Hematopoietic multipotent progenitor cell treated with erythropoietin and hydrocortisone succinate and interleukin-3 and kit ligand, for 8 days (in vitro differentiated cells): ENCODE measurements around the gene SPRN.
"Not testable (repeated sequence)": the region's sequence is repeated elsewhere in the genome, so short reads cannot be mapped to it uniquely, and the experiment has no call there.

Source experiments
- DNase-seq: peaks from one replicate; pipeline ENCODE4 v3.0.0-alpha.2; 2015

Gene SPRN, protein sequence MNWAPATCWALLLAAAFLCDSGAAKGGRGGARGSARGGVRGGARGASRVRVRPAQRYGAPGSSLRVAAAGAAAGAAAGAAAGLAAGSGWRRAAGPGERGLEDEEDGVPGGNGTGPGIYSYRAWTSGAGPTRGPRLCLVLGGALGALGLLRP

DNA sequence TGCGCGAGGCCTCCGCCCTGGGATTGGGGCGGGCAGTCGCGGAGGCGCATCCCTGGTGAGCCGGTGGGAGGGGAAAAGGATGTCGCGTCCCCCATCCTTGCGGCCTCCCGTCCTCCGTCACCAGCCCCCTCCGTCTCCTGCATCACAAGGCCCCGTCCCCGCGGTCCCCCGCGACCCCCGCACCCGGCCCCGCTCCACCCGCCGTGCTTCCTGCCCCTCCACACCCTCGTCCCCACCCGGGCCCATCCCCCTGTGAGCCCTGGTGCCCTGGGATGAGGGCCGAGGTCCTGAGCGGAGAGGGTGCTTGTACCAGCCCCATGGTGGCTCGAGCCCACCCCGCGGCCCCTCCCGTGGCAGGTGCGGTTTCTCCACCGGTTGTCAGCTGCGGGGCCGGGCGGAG lies at the start of gene SPRN:
Gene SPRN (minus strand): TSS at position 25 of the 400 bp plus-strand sequence. CDS start 944 bp downstream, outside the sequence.
- DNase-seq: not testable (repeated sequence)

DNA sequence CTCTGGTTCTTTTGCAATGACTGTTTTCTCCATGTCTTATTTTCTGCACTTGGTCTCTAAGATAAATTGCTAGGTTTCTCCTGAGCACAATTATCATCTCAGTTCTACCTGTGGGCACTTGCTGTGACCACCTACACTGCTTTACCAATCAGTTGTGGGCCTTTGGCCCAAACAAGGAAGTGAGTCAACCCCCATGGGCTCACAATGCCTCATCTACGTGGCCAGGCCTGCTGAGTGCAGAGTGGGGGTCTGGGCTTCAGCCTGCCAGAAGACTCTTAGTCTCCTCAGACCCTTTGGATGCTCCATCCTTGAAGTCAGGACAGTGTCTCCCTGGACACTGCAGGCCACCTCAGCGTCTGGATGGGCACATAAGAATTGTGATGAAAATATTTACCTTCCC lies 49.6 kb upstream of the SPRN start:
- no peak for DNase-seq

DNA sequence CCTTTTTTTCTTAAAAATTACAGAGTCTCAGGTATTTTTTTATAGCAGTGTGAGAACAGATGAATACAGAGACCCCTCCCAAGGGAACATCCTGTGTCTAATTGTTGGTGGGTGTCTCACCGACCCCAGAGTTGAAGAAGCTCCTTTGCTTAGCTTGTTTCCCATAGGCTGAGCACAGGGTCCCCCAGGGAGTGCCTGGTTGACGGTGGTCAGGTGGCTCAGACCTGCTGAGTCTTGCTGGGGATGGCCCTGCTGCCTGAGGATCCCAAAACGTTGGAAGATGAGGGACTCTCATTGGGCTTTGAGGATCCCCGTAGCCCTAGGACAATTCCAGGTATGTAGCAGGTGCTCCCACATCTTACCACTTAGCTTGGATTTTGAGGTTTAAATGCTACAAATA lies 48.8 kb upstream of the SPRN start:
- DNase-seq: no peak

DNA sequence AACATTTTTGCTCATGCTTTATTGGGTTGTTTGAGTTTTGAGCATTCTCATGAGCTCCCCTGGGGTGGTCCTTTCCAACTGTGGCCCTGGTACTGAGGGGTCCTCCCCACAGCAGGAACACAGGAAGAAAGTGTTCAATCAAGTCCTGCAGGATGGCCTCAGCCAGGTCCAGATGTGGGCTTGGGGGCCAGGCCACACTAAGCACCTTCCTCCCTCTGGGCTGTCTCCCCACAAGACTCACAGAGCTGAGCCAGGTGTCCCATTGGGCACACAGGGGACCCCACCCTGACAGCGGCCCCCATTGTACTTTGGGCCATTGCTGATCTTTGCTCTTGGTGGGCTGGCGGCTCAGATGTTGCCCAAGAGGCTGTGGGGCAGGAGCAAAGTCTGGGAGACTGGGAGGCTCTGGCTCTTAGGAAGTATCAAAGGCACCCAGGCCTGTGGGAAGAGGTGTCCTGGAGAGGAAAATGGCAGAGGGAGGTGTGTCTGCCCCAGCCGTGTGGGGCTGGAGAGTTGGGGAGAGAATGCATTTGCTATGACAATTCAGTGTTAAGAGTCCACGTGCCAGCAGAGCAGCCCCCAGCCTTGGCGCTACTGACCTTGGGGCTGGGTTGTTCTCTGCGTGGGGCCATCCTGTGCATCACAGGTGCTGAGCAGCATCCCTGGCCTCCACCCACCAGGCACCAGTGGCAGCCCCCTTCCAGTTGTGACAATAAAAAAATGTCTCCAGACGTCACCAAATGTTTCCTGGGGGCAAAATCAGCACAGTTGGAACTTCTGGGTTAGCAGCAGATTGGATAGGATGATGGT lies 47.1 kb upstream of the SPRN start:
- DNase-seq: no peak

DNA sequence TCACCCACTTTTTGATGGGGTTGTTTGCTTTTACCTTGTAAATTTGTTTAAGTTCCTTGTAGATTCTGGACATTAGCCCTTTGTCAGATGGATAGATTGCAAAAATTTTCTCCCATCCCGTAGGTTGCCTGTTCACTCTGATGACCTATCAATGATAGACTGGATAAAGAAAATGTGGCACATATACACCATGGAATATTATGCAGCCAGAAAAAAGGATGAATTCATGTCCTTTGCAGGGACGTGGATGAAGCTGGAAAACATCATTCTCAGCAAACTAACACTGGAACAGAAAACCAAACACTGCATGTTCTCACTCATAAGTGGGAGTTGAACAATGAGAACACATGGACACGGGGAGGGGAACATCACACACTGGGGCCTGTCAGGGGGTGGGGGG lies 44.8 kb upstream of the SPRN start:
- not testable (repeated sequence) for DNase-seq

DNA sequence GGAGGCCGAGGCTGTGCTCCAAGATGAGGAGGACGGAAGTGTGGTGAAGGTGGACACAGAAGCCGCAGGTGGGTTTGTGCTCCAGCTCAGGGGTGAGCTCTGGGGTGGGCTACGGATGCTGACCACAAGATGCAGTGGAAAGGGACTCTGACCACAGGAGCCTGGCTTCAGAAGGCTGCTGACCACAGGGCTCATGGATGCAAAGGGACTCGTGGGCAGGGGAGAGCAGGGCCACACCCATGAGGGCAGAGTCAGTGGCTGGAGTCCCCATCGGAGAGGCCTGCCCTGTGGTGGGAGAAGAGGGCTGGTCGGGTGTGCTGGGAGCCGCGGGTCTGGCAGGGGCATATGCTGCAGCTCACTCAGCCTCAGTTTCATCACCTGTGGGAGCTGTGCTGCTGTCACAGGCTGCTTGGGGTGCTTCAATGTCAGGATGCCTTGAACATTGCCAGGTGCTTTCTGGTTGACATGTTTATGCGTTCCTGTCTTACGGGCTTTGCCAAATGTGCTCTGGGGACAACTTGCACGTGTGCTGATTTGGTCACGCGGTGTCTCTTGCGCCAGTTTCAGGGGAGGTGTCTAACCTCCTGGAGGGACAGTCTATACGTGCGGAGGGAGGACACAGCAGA lies 43.0 kb upstream of the SPRN start:
- DNase-seq: no peak

DNA sequence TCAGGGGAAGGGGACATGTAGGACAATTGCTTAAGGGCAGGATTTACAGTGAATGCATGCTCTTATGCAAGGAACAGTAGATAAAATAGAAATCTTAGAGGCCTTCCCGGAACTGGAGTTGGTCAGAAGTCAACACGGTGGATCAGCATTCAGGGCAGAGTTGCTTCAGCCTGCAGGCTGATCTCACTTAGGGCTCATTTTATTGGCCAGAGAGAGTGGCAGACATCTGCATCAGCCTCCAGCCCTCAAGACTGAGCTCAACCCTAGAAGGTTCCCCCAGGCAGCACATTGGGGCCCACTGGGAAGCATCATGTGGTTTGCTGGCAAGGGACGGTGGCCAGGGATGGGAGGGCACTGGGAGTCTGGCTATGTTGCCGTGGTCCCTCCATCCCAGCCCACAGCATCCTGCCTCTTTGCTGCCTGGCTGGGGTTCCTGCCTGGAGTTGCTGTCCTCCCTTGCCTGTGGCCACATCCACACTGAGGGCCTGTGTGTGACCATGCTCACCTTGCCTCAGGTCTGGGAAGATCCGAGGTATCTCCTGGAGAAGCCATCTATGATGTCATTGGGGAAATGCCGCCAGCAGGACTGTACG lies 42.4 kb upstream of the SPRN start:
- no peak for DNase-seq

DNA sequence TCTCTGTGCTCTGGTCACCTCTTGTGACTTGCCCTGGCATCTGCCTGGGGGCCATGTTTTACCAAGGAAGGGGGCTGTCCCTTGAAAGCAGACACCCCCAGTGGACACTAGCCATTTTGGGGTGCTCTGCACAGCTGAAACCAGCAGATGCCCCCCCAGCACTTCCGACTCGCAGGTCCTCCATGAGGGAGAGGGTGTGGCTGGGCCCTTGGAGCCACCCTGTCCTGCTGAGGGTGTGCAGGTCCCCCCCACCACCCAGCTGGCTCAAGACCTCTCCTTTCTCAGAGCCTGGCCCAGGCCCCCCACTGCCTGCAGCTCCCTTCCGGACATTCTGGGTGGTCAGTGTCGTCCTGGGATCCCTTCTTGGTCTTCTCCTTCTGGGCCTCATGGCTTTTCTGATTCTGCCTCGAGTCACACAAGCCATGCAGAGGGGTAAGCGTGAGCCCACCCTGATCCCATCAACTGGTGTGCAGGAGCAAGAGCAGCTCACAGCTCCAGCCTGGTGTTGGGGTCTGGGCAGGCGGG lies 41.6 kb upstream of the SPRN start:
- no peak for DNase-seq

DNA sequence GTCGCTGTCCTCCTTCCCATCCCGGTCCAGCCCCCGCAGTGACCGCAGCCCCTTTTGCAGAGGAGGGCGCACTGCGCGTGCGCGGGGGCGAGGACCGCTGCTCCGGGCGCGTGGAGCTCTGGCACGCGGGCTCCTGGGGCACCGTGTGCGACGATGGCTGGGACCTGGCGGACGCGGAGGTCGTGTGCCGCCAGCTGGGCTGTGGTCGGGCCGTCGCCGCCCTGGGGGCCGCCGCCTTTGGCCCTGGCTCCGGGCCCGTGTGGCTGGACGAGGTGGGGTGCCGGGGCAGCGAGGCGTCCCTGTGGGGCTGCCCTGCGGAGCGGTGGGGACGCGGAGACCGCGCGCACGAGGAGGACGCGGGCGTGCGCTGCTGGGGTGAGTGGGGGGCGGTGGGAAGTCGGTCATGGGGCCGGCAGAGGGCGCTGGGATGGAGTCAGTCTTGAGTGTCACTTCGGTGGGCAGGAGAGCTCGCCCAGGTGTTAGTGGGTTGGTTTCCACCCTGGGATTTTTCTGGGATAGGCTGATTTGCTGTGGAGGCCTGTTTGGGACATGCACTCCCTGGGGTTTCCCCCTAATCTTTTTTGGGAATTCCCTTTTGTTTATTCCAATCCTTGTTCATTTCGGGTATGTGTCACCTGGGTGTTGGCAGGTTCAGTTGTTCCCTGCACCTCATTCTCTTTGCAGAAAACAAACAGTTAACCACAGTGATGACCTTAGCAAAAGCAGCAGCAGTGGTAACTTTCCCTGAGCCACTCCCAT lies 40.9 kb upstream of the SPRN start:
- DNase-seq: no peak

DNA sequence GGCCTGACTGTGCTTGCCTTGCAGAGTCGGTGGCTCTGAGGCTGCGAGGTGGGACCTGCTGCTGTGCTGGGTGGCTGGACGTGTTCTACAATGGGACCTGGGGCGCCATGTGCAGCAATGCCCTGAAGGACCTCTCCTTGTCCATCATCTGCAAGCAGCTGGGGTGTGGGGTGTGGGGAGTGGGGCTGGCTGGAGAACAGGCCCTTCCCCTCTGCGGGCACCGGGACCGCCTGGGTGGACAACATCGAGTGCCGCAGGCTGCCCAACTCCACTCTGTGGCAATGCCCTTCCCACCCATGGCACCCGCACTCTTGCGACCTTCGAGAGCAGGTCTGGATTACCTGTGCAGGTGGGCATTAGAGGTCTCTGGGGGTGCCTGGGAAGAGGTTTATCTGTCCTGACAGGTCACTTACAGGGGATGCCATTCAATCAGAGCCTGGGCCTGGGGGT lies 40.2 kb upstream of the SPRN start:
- no peak for DNase-seq

DNA sequence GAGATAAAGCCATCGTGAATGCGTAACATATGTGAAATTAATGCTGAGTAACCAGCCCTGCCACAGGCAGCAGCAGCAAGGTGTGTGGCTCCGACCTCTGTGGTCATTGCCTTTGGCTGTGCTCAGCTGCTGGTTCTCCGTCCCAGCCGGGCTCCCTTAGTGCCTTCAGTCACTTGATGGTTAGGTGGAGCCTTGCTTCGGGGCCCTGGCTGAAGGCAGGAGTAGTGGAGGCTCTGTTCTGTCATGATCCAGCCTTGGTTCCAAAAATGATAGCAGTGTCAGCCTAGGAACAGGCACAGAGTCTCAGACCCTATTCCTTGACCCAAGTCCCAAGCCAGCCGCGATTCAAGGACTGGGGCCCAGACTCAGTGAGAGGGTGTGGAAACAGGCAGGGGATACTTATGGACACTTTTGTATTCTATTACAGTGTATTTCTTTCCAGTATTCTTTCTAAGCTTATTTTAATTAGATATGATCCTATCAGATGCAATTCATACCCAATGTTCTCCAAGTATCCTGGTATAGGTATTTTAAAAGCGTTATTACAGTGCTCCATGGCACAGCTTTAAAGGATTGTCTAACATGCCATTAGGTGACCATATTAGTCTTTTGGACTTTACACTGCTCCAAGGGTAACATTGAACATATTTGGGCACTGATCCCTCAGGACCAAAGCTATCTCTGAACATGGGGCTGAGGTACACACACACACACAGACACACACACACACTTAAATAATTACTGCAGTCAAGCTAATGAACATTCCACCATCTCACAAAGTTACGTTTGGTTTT lies 38.3 kb upstream of the SPRN start:
- no peak for DNase-seq

DNA sequence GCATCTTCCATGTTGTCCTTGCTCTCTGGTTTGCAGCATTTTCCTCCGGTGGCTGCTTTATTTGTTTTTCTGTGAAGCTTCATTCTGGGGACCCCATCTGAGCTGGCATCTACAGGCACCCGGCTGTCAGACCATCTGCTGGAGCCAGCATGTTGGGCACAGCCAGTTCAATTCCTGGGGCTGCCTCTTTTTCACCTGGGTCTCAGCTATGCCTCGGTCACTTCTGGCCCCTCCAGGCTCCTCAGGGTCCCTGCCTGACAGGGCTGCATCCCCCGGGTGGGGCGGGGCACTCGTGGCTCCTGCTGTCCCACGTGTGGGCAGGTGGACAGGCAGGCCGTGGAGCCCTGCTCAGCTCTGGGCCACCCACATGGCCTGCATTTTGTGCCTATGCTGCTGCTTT lies 37.4 kb upstream of the SPRN start:
- DNase-seq: no peak

DNA sequence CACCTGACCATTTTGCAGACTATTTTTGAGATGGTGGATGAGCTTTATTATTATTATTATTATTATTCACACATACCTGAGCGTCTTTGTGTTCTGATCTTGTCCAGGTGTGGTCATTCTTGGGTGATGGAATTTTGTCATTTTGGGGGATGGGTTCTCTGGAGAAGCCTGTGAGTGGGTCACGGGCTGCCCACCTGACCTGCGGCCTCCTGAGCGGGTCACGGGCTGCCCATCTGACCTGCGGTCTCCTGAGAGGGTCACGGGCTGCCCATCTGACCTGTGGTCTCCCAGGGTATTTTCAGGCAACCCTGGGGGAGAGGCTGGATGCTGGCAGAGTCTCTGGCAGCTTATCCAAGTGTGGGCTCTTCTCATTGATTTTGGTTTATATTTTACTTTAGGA lies 36.6 kb upstream of the SPRN start:
- DNase-seq: no peak

DNA sequence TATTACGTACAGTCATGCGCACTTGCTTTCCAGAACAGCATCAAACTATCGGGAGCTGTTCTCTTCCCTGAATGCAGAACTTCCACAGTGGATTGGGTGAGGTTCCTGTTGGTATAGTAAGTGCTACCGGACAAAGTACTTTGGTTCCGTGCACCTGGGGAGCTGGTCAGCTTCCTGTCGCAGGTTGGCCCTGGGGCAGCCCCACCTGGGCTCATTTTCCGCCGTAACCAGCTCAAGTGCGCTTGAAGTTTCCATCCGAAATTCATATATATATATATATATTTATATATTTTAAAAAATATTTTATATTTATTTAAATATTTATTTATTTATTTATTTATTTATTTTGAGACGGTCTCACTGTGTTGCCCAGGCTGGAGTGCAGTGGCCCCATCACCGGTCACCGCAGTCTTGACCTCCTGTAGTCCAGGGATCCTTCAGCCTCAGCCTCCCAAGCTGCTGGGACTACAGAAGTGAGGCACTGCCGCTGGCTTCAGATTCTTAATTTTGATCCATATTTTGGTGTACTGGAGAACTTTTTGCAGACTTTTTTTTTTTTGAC lies 35.9 kb upstream of the SPRN start:
- DNase-seq: no peak

DNA sequence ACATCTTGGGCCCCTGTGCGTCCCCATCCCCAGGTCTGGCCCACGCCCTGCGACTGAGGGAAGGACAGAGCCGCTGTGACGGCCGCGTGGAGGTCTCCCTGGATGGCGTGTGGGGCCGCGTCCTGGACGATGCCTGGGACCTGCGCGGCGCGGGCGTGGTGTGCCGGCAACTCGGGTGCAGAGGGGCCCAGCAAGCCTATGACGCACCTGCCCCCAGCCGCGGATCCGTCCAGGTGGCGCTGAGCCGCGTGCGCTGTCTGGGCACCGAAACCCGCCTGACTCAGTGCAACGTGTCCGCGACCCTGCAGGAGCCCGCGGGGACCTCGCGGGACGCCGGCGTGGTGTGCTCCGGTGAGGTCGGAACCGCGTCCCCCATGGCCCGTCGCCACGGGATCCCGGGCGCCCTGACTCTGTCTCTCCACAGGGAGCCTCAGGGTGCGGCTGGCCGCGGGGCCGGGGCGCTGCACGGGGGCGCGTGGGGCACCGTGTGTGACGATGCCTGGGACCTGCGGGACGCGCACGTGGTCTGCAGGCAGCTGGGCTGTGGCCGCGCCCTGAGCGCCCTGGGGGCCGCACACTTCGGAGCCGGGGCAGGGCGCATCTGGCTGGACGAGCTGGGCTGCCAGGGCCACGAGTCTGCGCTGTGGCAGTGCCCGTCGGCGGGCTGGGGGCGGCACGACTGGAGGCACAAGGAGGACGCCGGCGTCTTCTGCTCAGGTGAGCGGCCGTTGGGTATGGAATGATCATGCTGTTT lies 35.2 kb upstream of the SPRN start:
- DNase-seq: no peak

DNA sequence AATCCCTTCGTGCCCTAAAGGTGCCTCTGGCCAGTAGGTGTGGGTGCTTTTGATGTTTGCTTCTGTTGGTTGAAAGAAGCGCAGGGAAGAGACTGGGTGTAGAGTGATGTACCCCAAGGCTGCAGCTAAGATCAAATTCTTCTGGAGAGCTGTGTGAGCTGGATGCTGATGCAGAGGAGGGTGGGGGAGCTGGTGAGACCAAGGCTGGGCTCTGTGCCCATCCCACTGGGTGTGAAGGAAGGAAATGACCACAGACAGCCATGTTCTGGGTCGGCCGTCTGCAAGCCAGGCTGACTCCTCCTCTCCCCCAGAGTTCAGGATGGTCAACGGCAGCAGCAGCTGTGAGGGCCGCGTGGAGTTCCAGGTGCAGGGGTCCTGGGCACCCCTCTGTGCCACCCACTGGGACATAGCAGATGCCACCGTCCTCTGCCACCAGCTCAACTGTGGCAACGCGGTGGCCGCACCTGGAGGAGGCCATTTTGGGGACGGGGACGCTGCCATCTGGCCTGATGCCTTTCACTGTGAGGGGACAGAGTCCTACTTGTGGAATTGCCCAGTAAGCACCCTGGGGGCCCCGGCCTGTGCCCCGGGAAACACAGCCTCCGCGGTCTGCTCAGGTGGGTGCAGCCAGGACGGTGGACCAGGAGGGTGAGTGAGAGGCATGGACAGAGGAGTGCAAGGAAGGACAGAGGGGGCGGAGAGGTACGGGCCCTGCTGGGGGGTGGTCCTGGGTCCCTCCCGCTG lies 34.5 kb upstream of the SPRN start:
- no peak for DNase-seq

DNA sequence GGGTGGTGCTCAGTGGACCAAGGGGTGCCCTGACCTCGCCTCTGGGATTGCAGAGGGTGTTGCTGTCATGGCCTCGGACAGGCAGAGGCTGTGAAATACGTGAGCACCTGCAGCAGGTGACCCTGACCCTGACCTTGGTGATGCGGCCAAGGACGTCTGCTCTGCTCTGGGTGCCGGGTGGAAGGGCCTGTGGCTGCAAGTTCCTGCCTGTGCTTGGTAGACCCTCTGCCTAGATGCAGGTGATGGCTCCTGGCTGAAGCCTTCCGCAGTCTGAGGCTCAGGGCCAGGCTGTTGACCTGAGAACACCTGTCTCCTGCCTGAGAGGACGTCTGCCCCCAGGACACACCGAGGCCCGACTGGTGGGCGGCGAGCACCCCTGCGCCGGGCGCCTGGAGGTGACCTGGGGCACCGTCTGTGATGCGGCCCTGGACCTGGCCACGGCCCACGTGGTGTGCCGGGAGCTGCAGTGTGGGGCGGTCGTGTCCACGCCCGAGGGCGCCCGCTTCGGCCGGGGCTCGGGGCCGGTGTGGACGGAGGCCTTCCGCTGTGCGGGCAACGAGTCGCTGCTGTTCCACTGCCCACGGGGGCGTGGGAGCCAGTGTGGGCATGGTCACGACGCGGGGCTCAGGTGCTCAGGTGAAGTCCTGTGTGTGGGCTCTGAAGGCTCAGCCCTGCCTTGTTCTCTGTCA lies 33.7 kb upstream of the SPRN start:
- DNase-seq: no peak

DNA sequence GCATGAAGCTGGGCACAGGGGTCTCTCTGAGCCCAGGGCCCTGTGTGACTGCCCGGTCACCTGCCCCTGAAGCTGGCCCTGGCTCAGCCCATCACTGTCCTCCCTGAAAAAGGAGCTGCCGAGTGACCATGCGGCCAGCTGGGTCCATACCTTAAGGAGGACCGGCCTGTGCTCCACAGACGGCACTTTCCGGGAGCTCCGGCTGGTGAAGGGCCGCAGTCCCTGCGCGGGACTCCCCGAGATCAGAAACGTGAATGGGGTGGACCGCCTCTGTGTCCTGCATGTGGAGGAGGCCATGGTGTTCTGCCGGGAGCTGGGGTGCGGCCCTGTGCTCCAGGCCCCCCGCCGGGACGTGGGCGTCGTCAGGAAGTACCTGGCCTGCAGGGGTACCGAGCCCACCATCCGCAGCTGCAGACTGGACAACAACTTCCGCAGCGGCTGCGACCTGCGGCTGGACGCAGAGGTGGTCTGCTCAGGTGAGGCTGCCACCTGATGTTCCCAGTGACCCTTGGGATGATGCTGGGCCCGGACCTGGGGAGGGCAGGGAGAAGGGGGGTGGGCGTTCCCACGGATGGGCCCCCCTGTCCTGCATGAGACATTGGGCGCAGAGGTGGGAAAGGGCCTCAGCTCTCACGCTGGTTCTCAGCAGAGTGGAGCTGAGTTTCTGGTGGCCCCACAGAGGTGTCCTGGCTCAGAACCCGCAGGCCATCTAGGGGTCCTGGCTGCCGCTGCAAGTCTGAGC lies 32.8 kb upstream of the SPRN start:
- DNase-seq: no peak
